Caco-2 (cell line): ENCODE data around the gene KCNIP1. TPM values are rescaled to one million over a fixed set of nuclear protein-coding genes. Genes with fewer than 3 reads are reported as not detected.

ENCODE experiments used
- BruUV-seq: library from RNA; stranded (reverse); fragments of 400-500 nt; replicated peaks from 2 replicates; lab custom pipeline; 2021; lab: Mats Ljungman, UMichigan
- CTCF ChIA-PET: fragments of 300-600 bp; sonication (Branson Sonifier 250); formaldehyde crosslinking; loops from one replicate; lab custom pipeline; 2022; ENCODE audit warnings: antibody characterized with exemption; lab: Charles Lee
- POLR2A ChIA-PET: fragments of 300-600 bp; sonication (Branson Sonifier 250); formaldehyde crosslinking; loops from one replicate; lab custom pipeline; 2022; ENCODE audit warnings: antibody characterized with exemption; lab: Charles Lee
- DNase-seq, 2 experiments: peaks; one replicate each; pipeline versions ENCODE4 v3.0.0 to v3.0.0-alpha.2; 2020 to 2022
- H3K27me3 ChIP-seq: replicated peaks from 2 replicates; pipeline ENCODE4 v1.6.0; 2011; ENCODE audit warnings: low read length; ENCODE audit not compliant: control insufficient read depth, insufficient read depth
- H3K36me3 ChIP-seq: 2 replicates; pipeline ENCODE4 v1.5.1; 2011; ENCODE audit warnings: low read length; ENCODE audit not compliant: control insufficient read depth, insufficient read depth
- H3K4me1 ChIP-seq: fragments of 250-450 bp; sonication (Bioruptor Pico); 2 replicates; pipeline ENCODE4 v1.5.1; 2020; ENCODE audit warnings: mild to moderate bottlenecking
- H3K4me3 ChIP-seq: 2 replicates; pipeline ENCODE4 v1.5.1; 2011; ENCODE audit warnings: low read depth, mild to moderate bottlenecking, control low read depth, low read length
- H3K9me3 ChIP-seq: fragments of 250-450 bp; sonication (Bioruptor Pico); 2 replicates; pipeline ENCODE4 v1.5.1; 2020; ENCODE audit warnings: mild to moderate bottlenecking, moderate library complexity
- H3K27ac Mint-ChIP-seq: one replicate; pipeline ENCODE4 v1.8.0; 2022; ENCODE audit warnings: mixed read lengths; ENCODE audit not compliant: unreplicated experiment
- H3K27me3 Mint-ChIP-seq: one replicate; pipeline ENCODE4 v1.8.0; 2022; ENCODE audit warnings: mixed read lengths; ENCODE audit not compliant: insufficient read depth, unreplicated experiment
- H3K36me3 Mint-ChIP-seq: one replicate; pipeline ENCODE4 v1.8.0; 2022; ENCODE audit warnings: mild to moderate bottlenecking, mixed read lengths; ENCODE audit not compliant: insufficient read depth, unreplicated experiment
- H3K4me1 Mint-ChIP-seq: one replicate; pipeline ENCODE4 v1.8.0; 2022; ENCODE audit warnings: low read depth, mixed read lengths; ENCODE audit not compliant: unreplicated experiment
- H3K4me3 Mint-ChIP-seq: one replicate; pipeline ENCODE4 v1.8.0; 2022; ENCODE audit warnings: mild to moderate bottlenecking, moderate library complexity, mixed read lengths; ENCODE audit not compliant: unreplicated experiment
- H3K9me3 Mint-ChIP-seq: one replicate; pipeline ENCODE4 v1.8.0; 2022; ENCODE audit warnings: mixed read lengths; ENCODE audit not compliant: unreplicated experiment
- intact Hi-C: fragments of 100-400 bp; cut with micrococcal nuclease; formaldehyde crosslinking; loops from one replicate; pipeline ENCODE4 v1.10.0; 2022; ENCODE audit not compliant: unreplicated experiment
- total RNA-seq: library from RNA; stranded (reverse); gene quantifications from 2 replicates; pipeline ENCODE4 v1.2.3, GENCODE V29; 2022
- TF ChIP-seq, protein P1 (sequence below), 2 experiments: fragments of 200-600 bp in 1 of 2; IDR thresholded peaks; 1 replicate in 1 of 2; 2 replicates in 1 of 2; pipeline versions ENCODE4 v1.5.1 to v1.8.0; 2011 to 2022; ENCODE audit warnings: antibody characterized with exemption in 1 of 2, control low read depth in 1 of 2, inconsistent platforms in 1 of 2, low read depth in 1 of 2, low read length in 1 of 2, mild to moderate bottlenecking in 1 of 2, moderate library complexity in 1 of 2; ENCODE audit not compliant: insufficient read depth in 1 of 2, severe bottlenecking in 1 of 2, unreplicated experiment in 1 of 2

The KCNIP1 gene
- total RNA-seq, 1 experiment from 2014 or later: not detected

GRCh38 chr5:170490381-170490780 lies 13.4 kb upstream of the KCNIP1 start:
- TF ChIP-seq, protein P1, sequence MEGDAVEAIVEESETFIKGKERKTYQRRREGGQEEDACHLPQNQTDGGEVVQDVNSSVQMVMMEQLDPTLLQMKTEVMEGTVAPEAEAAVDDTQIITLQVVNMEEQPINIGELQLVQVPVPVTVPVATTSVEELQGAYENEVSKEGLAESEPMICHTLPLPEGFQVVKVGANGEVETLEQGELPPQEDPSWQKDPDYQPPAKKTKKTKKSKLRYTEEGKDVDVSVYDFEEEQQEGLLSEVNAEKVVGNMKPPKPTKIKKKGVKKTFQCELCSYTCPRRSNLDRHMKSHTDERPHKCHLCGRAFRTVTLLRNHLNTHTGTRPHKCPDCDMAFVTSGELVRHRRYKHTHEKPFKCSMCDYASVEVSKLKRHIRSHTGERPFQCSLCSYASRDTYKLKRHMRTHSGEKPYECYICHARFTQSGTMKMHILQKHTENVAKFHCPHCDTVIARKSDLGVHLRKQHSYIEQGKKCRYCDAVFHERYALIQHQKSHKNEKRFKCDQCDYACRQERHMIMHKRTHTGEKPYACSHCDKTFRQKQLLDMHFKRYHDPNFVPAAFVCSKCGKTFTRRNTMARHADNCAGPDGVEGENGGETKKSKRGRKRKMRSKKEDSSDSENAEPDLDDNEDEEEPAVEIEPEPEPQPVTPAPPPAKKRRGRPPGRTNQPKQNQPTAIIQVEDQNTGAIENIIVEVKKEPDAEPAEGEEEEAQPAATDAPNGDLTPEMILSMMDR (IDR thresholded peaks at IDR 0.05; ENCODE audit: insufficient read depth in 1 of 2, low read depth in 1 of 2, low read length in 1 of 2, severe bottlenecking in 1 of 2, unreplicated experiment in 1 of 2): no peak
- no peaks in the 10 kb centered on the region for H3K36me3 ChIP-seq
- Mint-ChIP-seq H3K4me3 (no peak overlapping the region), H3K4me1 (no peaks in the 10 kb centered on the region), H3K27me3 (no peaks in the 10 kb centered on the region), H3K36me3 (no peaks in the 10 kb centered on the region), H3K9me3 (no peaks in the 10 kb centered on the region), H3K27ac (no peak overlapping the region)
- H3K4me1 ChIP-seq: 0 out of 2 replicates have a peak, but pooled peaks cover 3% of the 10 kb centered on the region
- DNase-seq: no peak
- no TSS peak for BruUV-seq
- ChIA-PET CTCF (no interaction called here), POLR2A (no interaction called here)
- no peak overlapping the region for H3K4me3 ChIP-seq
- no peaks in the 10 kb centered on the region for H3K9me3 ChIP-seq
- intact Hi-C loops: no loop called here
- H3K27me3 ChIP-seq: no peaks in the 10 kb centered on the region

GRCh38 chr5:170491479-170491878 lies 12.3 kb upstream of the KCNIP1 start:
- Mint-ChIP-seq H3K27ac (no peak overlapping the region), H3K36me3 (no peaks in the 10 kb centered on the region), H3K4me1 (no peaks in the 10 kb centered on the region), H3K9me3 (no peaks in the 10 kb centered on the region), H3K27me3 (no peaks in the 10 kb centered on the region), H3K4me3 (no peak overlapping the region)
- H3K9me3 ChIP-seq: no peaks in the 10 kb centered on the region
- POLR2A ChIA-PET: no interaction called here
- no peaks in the 10 kb centered on the region for H3K36me3 ChIP-seq
- CTCF ChIA-PET: no interaction called here
- BruUV-seq: no TSS peak
- 0 out of 2 replicates have a peak, but pooled peaks cover 3% of the 10 kb centered on the region for H3K4me1 ChIP-seq
- H3K4me3 ChIP-seq: no peak overlapping the region
- TF ChIP-seq, protein P1 (IDR thresholded peaks at IDR 0.05; ENCODE audit: insufficient read depth in 1 of 2, low read depth in 1 of 2, low read length in 1 of 2, severe bottlenecking in 1 of 2, unreplicated experiment in 1 of 2): no peak
- DNase-seq: no peak
- H3K27me3 ChIP-seq: no peaks in the 10 kb centered on the region
- intact Hi-C loops: no loop called here

DNA sequence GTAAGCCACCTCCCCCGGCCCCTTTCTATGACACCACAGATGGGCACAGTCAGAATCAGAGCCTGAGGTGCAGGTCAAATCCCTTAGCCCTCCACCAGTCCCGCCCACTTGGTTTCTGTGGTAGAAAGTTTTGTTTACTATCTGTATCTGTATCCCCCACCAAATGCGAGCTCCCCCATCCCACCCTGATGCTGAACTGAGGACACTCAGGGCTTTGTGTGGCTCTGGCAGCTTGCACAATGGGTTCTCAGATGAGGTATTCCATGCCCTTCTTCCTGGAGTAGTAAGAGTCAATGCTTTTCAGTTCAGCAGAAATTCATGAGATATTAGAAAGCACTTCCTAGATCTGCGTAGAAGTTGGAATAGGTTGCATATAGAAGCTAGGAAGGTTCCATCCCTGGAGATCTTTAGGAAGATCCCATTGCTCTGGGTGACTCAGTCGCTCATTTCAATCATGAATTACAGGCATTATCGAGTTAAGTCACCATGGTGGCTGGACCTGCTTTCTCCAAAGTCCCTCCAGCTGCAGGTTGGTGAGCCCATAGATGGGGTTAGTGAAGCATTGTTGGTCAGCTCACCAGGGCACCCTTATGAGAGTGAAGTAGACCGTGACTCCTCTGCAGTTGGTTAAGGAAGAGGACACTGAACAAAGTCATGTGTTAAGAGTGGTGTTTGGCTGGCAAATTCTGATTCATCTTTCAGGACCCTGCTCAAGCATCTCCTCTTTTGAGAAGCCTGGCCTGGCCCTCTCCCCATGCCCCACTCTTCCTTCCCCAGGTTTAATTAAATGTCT lies 10.6 kb upstream of the KCNIP1 start:
- ChIA-PET CTCF (no interaction called here), POLR2A (no interaction called here)
- DNase-seq: no peak
- no peak overlapping the region for H3K4me3 ChIP-seq
- BruUV-seq: no TSS peak
- no peaks in the 10 kb centered on the region for H3K9me3 Mint-ChIP-seq
- H3K4me1 ChIP-seq: peaks cover 11% of the 10 kb centered on the region
- no peak overlapping the region for H3K4me3 Mint-ChIP-seq
- intact Hi-C loops: no loop called here
- H3K9me3 ChIP-seq: no peaks in the 10 kb centered on the region
- H3K27ac Mint-ChIP-seq: no peak overlapping the region
- peaks cover 6% of the 10 kb centered on the region for H3K4me1 Mint-ChIP-seq
- H3K27me3 ChIP-seq: no peaks in the 10 kb centered on the region
- H3K36me3 ChIP-seq: no peaks in the 10 kb centered on the region
- H3K36me3 Mint-ChIP-seq: no peaks in the 10 kb centered on the region
- H3K27me3 Mint-ChIP-seq: no peaks in the 10 kb centered on the region
- TF ChIP-seq, protein P1 (IDR thresholded peaks at IDR 0.05; ENCODE audit: insufficient read depth in 1 of 2, low read depth in 1 of 2, low read length in 1 of 2, severe bottlenecking in 1 of 2, unreplicated experiment in 1 of 2): no peak
